Measurements from ENCODE around the gene EIF1AX.

GRCh38 chrX:20112022-20112774 lies 29.4 kb downstream of the EIF1AX start:
- TF ChIP-seq, protein P1, sequence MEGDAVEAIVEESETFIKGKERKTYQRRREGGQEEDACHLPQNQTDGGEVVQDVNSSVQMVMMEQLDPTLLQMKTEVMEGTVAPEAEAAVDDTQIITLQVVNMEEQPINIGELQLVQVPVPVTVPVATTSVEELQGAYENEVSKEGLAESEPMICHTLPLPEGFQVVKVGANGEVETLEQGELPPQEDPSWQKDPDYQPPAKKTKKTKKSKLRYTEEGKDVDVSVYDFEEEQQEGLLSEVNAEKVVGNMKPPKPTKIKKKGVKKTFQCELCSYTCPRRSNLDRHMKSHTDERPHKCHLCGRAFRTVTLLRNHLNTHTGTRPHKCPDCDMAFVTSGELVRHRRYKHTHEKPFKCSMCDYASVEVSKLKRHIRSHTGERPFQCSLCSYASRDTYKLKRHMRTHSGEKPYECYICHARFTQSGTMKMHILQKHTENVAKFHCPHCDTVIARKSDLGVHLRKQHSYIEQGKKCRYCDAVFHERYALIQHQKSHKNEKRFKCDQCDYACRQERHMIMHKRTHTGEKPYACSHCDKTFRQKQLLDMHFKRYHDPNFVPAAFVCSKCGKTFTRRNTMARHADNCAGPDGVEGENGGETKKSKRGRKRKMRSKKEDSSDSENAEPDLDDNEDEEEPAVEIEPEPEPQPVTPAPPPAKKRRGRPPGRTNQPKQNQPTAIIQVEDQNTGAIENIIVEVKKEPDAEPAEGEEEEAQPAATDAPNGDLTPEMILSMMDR (IDR thresholded peaks at IDR 0.05; ENCODE audit: low read depth, low read length, poor library complexity, severe bottlenecking): no peak
- no peak for TF ChIP-seq EZH2phosphoT487 (IDR thresholded peaks at IDR 0.05; ENCODE audit: borderline replicate concordance, low read length)
